ENCODE results near the gene IFNL3. TPM values are rescaled to one million over a fixed set of nuclear protein-coding genes. Genes with fewer than 3 reads are reported as not detected.

Gene IFNL3
- total and polyA plus RNA-seq, 7 donors = 0.22 TPM; not detected in 6

GRCh38 chr19:39265321-39265916, 20.6 kb upstream of the IFNL3 start:
- H3K9me3 ChIP-seq = no peaks in the 10 kb centered on the region
- 37 to 40% methylated on average over 39 of the region's 39 CpGs for WGBS, 2 donors
- DNase-seq = no peak
- H3K36me3 ChIP-seq = no peaks in the 10 kb centered on the region
- TF ChIP-seq, protein P1, sequence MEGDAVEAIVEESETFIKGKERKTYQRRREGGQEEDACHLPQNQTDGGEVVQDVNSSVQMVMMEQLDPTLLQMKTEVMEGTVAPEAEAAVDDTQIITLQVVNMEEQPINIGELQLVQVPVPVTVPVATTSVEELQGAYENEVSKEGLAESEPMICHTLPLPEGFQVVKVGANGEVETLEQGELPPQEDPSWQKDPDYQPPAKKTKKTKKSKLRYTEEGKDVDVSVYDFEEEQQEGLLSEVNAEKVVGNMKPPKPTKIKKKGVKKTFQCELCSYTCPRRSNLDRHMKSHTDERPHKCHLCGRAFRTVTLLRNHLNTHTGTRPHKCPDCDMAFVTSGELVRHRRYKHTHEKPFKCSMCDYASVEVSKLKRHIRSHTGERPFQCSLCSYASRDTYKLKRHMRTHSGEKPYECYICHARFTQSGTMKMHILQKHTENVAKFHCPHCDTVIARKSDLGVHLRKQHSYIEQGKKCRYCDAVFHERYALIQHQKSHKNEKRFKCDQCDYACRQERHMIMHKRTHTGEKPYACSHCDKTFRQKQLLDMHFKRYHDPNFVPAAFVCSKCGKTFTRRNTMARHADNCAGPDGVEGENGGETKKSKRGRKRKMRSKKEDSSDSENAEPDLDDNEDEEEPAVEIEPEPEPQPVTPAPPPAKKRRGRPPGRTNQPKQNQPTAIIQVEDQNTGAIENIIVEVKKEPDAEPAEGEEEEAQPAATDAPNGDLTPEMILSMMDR (IDR thresholded peaks at IDR 0.05) = no peak
- TF ChIP-seq POLR2A (IDR thresholded peaks at IDR 0.05) (no peak), EP300 (IDR thresholded peaks at IDR 0.05) (no peak), POLR2AphosphoS5 (IDR thresholded peaks at IDR 0.05) (no peak)
- H3K4me3 ChIP-seq = no peak overlapping the region
- H3K27me3 ChIP-seq = peaks cover 22 to 71% (median 49%) of the 10 kb centered on the region in 3 donors
- intact Hi-C loops (cut with DNase I) = no loop called here
- H3K4me1 ChIP-seq = peaks cover 0 to 17% (median 11%) of the 10 kb centered on the region in 4 donors
- H3K27ac ChIP-seq = no peak overlapping the region

- intact Hi-C loops (cut with DNase I) = no loop called here
- TF ChIP-seq, protein P1 (IDR thresholded peaks at IDR 0.05) = no peak
- TF ChIP-seq POLR2AphosphoS5 (IDR thresholded peaks at IDR 0.05) = no peak
- TF ChIP-seq EP300 (IDR thresholded peaks at IDR 0.05) = no peak
- no peak for TF ChIP-seq POLR2A (IDR thresholded peaks at IDR 0.05)
- H3K4me3 ChIP-seq = no peak overlapping the region
- WGBS, 2 donors = 9 to 13% methylated on average over 102 of the region's 102 CpGs
- H3K4me1 ChIP-seq = peaks cover 0 to 17% (median 11%) of the 10 kb centered on the region in 4 donors
- DNase-seq = no peak
- no peak overlapping the region for H3K27ac ChIP-seq
- H3K36me3 ChIP-seq = no peaks in the 10 kb centered on the region
- H3K27me3 ChIP-seq = peaks cover 22 to 80% (median 49%) of the 10 kb centered on the region in 3 donors
- H3K9me3 ChIP-seq = no peaks in the 10 kb centered on the region
Observed at GRCh38 chr19:39264306-39265290, 19.8 kb upstream of the IFNL3 start.

DNA sequence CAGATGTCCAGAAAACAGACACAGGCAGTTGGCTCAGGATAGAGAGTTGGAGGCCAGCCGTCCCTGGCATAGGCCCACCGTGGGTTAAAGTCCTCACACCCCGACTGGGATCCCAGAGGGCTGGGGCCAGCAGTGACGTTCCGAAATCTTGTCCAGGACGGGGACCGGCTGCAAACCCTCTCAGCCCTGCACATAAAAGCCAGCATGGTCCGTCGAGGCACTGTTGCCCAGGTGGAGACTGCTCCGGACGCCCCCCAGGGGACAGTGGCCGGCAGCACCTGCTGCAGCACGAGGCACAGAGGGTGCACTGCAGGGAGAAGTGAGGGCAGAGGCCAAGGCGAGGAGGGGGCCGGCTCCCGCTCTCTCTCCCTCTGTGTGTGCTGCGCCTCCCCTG, 19.1 kb upstream of the IFNL3 start:
- Histone ChIP-seq H3K4me1 (peaks cover 0 to 17% (median 11%) of the 10 kb centered on the region in 4 donors), H3K36me3 (no peaks in the 10 kb centered on the region), H3K27me3 (peaks cover 22 to 79% (median 49%) of the 10 kb centered on the region in 3 donors), H3K4me3 (no peak overlapping the region), H3K9me3 (no peaks in the 10 kb centered on the region), H3K27ac (no peak overlapping the region)
- intact Hi-C loops (cut with DNase I) = no loop called here
- DNase-seq = no peak
- WGBS, 2 donors = 16 to 18% methylated on average over 17 of the region's 17 CpGs
- TF ChIP-seq, protein P1 (IDR thresholded peaks at IDR 0.05) = no peak

GRCh38 chr19:39262496-39262895, 17.7 kb upstream of the IFNL3 start:
- no peak for DNase-seq

More at GRCh38 chr19:39262496-39262895, 17.7 kb upstream of the IFNL3 start:
- Histone ChIP-seq H3K36me3 (no peaks in the 10 kb centered on the region), H3K9me3 (no peaks in the 10 kb centered on the region), H3K27ac (no peak overlapping the region), H3K27me3 (peaks cover 22 to 71% (median 49%) of the 10 kb centered on the region in 3 donors), H3K4me3 (no peak overlapping the region), H3K4me1 (peaks cover 0 to 17% (median 11%) of the 10 kb centered on the region in 4 donors)
- WGBS, 2 donors = 61 to 79% methylated on average over 4 of the region's 4 CpGs
- TF ChIP-seq POLR2A (IDR thresholded peaks at IDR 0.05) (no peak), EP300 (IDR thresholded peaks at IDR 0.05) (no peak), POLR2AphosphoS5 (IDR thresholded peaks at IDR 0.05) (no peak)
- TF ChIP-seq, protein P1 (IDR thresholded peaks at IDR 0.05) = no peak
- intact Hi-C loops (cut with DNase I) = no loop called here

All from sigmoid colon (tissue), 7 donors.